ENCODE measurements around the gene PON3. TPM values are rescaled to one million over a fixed set of nuclear protein-coding genes. Genes with fewer than 3 reads are reported as not detected.

Gene PON3
- total RNA-seq, 4 donors from 2014 or later = 0.31 to 2.3 (median 0.59) TPM; not detected in 1

GRCh38 chr7:95320651-95321050, 75.5 kb downstream of the PON3 start:
- no peak for ATAC-seq
- WGBS, 2 donors (ENCODE audit: low coverage in 1 of 2) = 100% methylated on average over 1 of the region's 1 CpG; no CpG with 5 or more reads in 1 of the 2 donors
- H3K27me3 ChIP-seq = peaks cover 21% of the 10 kb centered on the region

GRCh38 chr7:95319570-95319969, 76.6 kb downstream of the PON3 start:
- 95 to 100% methylated on average over 1 of the region's 1 CpG for WGBS, 2 donors (ENCODE audit: low coverage in 1 of 2)
- H3K9me3 ChIP-seq = no peaks in the 10 kb centered on the region
- H3K4me1 ChIP-seq = no peaks in the 10 kb centered on the region
- H3K27me3 ChIP-seq = peaks cover 10% of the 10 kb centered on the region
- no peak for ATAC-seq
- TF ChIP-seq POLR2AphosphoS5 (IDR thresholded peaks at IDR 0.05) (no peak), CTCF (IDR thresholded peaks at IDR 0.05) (no peak), EP300 (IDR thresholded peaks at IDR 0.05) (no peak), POLR2A (IDR thresholded peaks at IDR 0.05) (no peak)
- H3K27ac ChIP-seq = no peak overlapping the region
- no peak overlapping the region for H3K4me3 ChIP-seq
- no peaks in the 10 kb centered on the region for H3K36me3 ChIP-seq

More at GRCh38 chr7:95320651-95321050, 75.5 kb downstream of the PON3 start:
- TF ChIP-seq EP300 (IDR thresholded peaks at IDR 0.05) (no peak), POLR2A (IDR thresholded peaks at IDR 0.05) (no peak), POLR2AphosphoS5 (IDR thresholded peaks at IDR 0.05) (no peak), CTCF (IDR thresholded peaks at IDR 0.05) (no peak)
- Histone ChIP-seq H3K27ac (no peak overlapping the region), H3K36me3 (no peaks in the 10 kb centered on the region), H3K4me1 (no peaks in the 10 kb centered on the region), H3K9me3 (no peaks in the 10 kb centered on the region), H3K4me3 (no peak overlapping the region)

GRCh38 chr7:95318501-95319100, 77.6 kb downstream of the PON3 start:
- no peaks in the 10 kb centered on the region for H3K9me3 ChIP-seq
- no peaks in the 10 kb centered on the region for H3K36me3 ChIP-seq
- no peak for ATAC-seq
- WGBS, 2 donors (ENCODE audit: low coverage in 1 of 2) = 66 to 79% methylated on average over 6 of the region's 8 CpGs
- H3K27ac ChIP-seq = no peak overlapping the region
- no peak overlapping the region for H3K4me3 ChIP-seq
- H3K4me1 ChIP-seq = no peaks in the 10 kb centered on the region
- no peak for TF ChIP-seq POLR2AphosphoS5 (IDR thresholded peaks at IDR 0.05)
- TF ChIP-seq CTCF (IDR thresholded peaks at IDR 0.05) = no peak
- TF ChIP-seq EP300 (IDR thresholded peaks at IDR 0.05) = no peak
- no peak for TF ChIP-seq POLR2A (IDR thresholded peaks at IDR 0.05)
- peaks cover under 1% of the 10 kb centered on the region for H3K27me3 ChIP-seq

GRCh38 chr7:95317966-95318365, 78.2 kb downstream of the PON3 start:
- no peak for TF ChIP-seq CTCF (IDR thresholded peaks at IDR 0.05)
- TF ChIP-seq POLR2AphosphoS5 (IDR thresholded peaks at IDR 0.05) = no peak
- no peak for TF ChIP-seq EP300 (IDR thresholded peaks at IDR 0.05)
- no peak for TF ChIP-seq POLR2A (IDR thresholded peaks at IDR 0.05)
- Histone ChIP-seq H3K36me3 (no peaks in the 10 kb centered on the region), H3K4me1 (no peaks in the 10 kb centered on the region), H3K4me3 (no peak overlapping the region), H3K27me3 (no peaks in the 10 kb centered on the region), H3K27ac (no peak overlapping the region), H3K9me3 (no peaks in the 10 kb centered on the region)
- 69 to 87% methylated on average over 3 of the region's 3 CpGs for WGBS, 2 donors (ENCODE audit: low coverage in 1 of 2)
- no peak for ATAC-seq

GRCh38 chr7:95317546-95317945, 78.6 kb downstream of the PON3 start:
- Histone ChIP-seq H3K27ac (no peak overlapping the region), H3K27me3 (no peaks in the 10 kb centered on the region), H3K9me3 (no peaks in the 10 kb centered on the region), H3K36me3 (no peaks in the 10 kb centered on the region), H3K4me1 (no peaks in the 10 kb centered on the region), H3K4me3 (no peak overlapping the region)
- TF ChIP-seq EP300 (IDR thresholded peaks at IDR 0.05) (no peak), POLR2A (IDR thresholded peaks at IDR 0.05) (no peak), CTCF (IDR thresholded peaks at IDR 0.05) (no peak), POLR2AphosphoS5 (IDR thresholded peaks at IDR 0.05) (no peak)
- ATAC-seq = no peak
- WGBS, 2 donors (ENCODE audit: low coverage in 1 of 2) = 20 to 28% methylated on average over 2 of the region's 2 CpGs

Measured in gastroesophageal sphincter (tissue), 4 donors.